Islet precursor cell (in vitro differentiated cells): ENCODE measurements around the gene MAP2K5.

Source experiments
- DNase-seq: peaks from one replicate; pipeline ENCODE4 v3.0.0-alpha.2; 2018

The MAP2K5 gene

GRCh38 chr15:67765701-67766100 lies 223.2 kb downstream of the MAP2K5 start:
- DNase-seq = no peak

GRCh38 chr15:67766968-67767367 lies 224.5 kb downstream of the MAP2K5 start:
- DNase-seq = no peak

GRCh38 chr15:67768313-67768977 lies 225.9 kb downstream of the MAP2K5 start:
- no peak for DNase-seq

GRCh38 chr15:67769497-67770357 lies 227.2 kb downstream of the MAP2K5 start:
- no peak for DNase-seq

GRCh38 chr15:67770358-67770628 lies 227.8 kb downstream of the MAP2K5 start:
- no peak for DNase-seq

- DNase-seq = no peak
Measured at GRCh38 chr15:67771189-67771800, 228.8 kb downstream of the MAP2K5 start.

GRCh38 chr15:67774626-67775025 lies 232.1 kb downstream of the MAP2K5 start:
- DNase-seq = no peak

- no peak for DNase-seq
Measured at GRCh38 chr15:67775250-67775649, 232.7 kb downstream of the MAP2K5 start.

- DNase-seq = no peak
Measured at GRCh38 chr15:67775998-67776397, 233.5 kb downstream of the MAP2K5 start.

GRCh38 chr15:67776600-67776999 lies 234.1 kb downstream of the MAP2K5 start:
- DNase-seq = no peak

GRCh38 chr15:67777071-67777470 lies 234.6 kb downstream of the MAP2K5 start:
- DNase-seq = no peak

GRCh38 chr15:67777773-67778172 lies 235.3 kb downstream of the MAP2K5 start:
- DNase-seq = no peak

- DNase-seq = no peak
Measured at GRCh38 chr15:67778968-67779548, 236.6 kb downstream of the MAP2K5 start.

GRCh38 chr15:67779549-67780111 lies 237.1 kb downstream of the MAP2K5 start:
- DNase-seq = no peak

- DNase-seq = no peak
Measured at GRCh38 chr15:67781061-67781460, 238.6 kb downstream of the MAP2K5 start.

- no peak for DNase-seq
Measured at GRCh38 chr15:67781907-67782690, 239.6 kb downstream of the MAP2K5 start.

GRCh38 chr15:67782691-67782991 lies 240.1 kb downstream of the MAP2K5 start:
- DNase-seq = no peak

GRCh38 chr15:67783303-67783702 lies 240.8 kb downstream of the MAP2K5 start:
- DNase-seq = no peak

- DNase-seq = no peak
Measured at GRCh38 chr15:67784090-67784781, 241.7 kb downstream of the MAP2K5 start.

- no peak for DNase-seq
Measured at GRCh38 chr15:67784856-67785430, 242.4 kb downstream of the MAP2K5 start.

GRCh38 chr15:67785431-67785830 lies 242.9 kb downstream of the MAP2K5 start:
- DNase-seq = no peak

GRCh38 chr15:67786646-67787045 lies 244.1 kb downstream of the MAP2K5 start:
- DNase-seq = no peak
